Umbilical cord (tissue), 2 donors: ENCODE measurements around the gene CGB7. TPM values are rescaled to one million over a fixed set of nuclear protein-coding genes. Genes with fewer than 3 reads are reported as not detected.

ENCODE experiments used
- DNase-seq: peaks from one replicate; pipeline ENCODE4 v3.0.0-alpha.2; 2015; ENCODE audit warnings: low spot score
- total RNA-seq: library from RNA; depleted of rRNA; stranded (reverse); fragments of >200 nt; gene quantifications from one replicate; pipeline ENCODE4 v1.2.3, GENCODE V29; 2014; ENCODE audit warnings: low replicate concordance; ENCODE audit not compliant: insufficient read depth

Gene CGB7
- total RNA-seq, 1 donor from 2014 or later = not detected

DNA sequence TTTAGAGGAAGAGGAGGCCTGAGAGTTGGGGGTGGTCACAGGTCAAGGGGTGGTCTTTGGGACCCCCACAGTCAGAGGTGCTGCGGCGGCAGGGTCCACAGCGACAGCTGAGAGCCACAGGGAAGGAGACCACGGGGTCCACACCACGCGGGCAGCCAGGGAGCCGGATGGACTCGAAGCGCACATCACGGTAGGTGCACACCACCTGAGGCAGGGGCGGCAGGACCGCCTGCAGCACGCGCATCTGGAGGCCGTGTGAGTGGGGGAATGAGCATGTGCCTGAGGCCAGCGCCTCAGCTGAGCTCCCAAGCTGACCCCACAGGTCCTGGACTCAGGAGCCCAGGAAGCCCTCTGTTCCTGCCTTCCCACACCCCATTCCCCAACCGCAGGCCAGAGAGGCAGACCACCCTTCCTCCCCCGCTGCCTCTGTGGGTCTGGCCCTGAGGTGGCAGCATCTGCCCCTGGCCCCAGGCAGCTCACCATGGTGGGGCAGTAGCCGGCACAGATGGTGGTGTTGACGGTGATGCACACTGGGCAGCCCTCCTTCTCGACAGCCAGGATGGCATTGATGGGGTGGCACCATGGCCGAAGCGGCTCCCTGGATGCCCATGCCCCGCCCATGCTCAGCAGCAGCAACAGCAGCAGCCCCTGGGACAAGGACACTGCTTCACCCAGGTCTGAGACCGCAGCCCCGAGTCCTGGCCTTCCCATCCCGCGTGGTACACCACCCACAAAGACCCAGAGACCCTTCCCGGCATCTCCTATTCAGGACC lies 41.3 kb downstream of the CGB7 start:
- no peak for DNase-seq

DNA sequence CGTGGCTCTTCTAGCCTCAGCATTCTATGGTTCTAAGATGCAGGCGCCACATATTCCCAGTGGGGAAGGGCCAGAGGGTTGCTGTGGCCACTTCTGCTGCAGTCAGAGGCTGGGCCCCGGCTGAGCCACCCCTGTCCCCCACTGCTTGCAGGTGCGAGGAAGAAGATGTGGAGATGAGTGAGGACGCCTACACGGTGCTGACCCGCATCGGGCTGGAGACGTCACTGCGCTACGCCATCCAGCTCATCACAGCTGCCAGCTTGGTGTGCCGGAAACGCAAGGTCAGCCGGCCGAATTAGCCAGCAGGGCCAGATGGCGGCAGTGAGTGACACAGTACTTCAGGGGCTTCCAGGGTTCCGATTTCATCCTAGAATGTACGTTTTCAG lies 42.7 kb downstream of the CGB7 start:
- DNase-seq = no peak

DNA sequence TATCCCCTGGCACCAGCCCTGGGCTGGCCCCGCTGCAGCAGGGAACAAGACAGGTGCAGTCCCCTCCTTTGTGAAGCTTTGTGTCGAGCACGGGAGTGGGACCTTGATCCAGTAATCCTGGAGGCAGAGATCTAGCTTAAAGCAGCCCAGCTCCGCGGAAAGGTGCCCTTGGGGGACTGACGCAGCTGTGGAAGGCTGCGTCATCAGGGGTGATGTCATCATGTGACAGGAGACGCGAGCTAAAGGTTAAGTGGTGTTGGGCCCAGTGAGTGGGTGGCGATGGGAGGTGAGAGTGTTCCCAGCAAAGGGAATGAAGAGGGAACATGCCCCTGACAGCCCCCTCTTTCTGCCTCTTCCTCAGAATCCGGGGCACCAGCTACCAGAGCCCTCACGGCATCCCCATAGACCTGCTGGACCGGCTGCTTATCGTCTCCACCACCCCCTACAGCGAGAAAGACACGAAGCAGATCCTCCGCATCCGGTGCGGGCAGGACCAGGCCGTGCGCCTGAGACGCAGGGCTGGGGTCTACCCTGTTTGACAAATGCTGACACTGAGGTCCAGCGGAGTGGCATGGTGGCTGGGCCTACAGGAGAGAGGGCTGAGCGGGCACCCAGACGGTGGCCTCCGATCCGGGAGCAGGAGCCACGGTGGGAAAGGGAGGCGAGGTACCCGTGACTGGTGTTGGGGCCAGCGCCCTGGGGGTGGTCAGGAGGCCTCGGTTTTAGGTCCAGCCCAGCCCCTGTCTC lies 43.3 kb downstream of the CGB7 start:
- no peak for DNase-seq

DNA sequence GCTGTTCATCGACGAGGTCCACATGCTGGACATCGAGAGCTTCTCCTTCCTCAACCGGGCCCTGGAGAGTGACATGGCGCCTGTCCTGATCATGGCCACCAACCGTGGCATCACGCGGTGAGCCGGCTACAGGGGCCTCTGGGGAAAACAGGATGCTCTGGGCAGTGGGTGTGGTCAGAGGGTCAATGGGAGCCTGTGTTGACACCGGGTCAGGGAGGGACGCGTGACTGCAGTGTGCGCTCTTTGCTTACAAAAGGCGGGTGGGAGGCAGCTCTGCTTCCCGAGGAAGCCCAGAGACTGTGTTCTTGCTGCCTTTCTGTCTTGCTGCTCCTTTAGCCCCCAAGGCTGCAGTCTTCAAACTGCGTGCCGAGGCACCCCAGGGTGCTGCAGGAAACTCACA lies 46.4 kb downstream of the CGB7 start:
- DNase-seq = no peak

DNA sequence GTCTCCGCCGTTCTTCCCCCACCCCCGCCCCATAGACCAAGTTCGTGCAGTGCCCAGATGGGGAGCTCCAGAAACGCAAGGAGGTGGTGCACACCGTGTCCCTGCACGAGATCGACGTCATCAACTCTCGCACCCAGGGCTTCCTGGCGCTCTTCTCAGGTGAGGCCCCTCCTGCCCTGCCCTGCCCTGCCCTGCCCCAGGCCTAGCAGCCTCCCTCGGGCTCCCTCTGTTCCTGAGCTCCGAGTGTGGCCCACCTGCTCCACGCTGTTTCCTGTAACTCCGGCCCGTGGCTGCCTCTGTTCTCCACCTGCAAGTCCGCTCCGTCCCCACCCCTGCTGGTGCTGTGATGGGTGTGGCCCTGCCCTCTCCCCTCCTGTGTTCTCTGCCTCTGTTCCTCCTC lies 47.1 kb downstream of the CGB7 start:
- DNase-seq = no peak

DNA sequence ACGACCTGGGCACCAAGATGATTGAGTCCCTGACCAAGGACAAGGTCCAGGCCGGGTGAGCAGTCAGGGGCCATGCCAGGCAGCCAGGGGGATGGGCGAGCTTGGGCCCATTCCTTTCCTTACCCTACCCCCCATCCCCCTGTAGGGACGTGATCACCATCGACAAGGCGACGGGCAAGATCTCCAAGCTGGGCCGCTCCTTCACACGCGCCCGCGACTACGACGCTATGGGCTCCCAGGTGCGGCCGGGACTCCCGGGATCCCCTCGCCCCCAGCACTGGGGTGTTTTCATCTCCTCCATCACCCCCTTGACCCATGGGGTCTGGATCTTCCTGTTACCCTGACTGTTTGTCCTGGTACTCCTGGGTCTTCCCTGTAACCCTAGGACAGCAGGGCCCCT lies 47.7 kb downstream of the CGB7 start:
- no peak for DNase-seq

DNA sequence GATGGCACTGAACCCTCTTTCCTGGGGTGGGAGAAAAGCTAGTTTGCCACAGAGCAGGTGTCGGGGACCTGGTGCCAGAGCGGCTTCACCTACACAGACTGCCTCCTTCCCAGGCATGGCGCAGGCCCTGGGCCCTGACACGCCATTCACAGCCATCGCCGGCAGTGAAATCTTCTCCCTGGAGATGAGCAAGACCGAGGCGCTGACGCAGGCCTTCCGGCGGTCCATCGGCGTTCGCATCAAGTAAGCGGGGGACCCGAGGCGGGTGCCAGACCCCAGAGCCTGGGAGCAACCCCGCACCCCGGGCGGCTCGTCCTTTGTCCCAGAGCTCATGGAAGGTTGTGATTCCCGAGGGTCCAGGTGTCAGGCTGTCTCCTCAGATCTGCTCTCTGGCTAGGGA lies 50.6 kb downstream of the CGB7 start:
- DNase-seq = no peak

DNA sequence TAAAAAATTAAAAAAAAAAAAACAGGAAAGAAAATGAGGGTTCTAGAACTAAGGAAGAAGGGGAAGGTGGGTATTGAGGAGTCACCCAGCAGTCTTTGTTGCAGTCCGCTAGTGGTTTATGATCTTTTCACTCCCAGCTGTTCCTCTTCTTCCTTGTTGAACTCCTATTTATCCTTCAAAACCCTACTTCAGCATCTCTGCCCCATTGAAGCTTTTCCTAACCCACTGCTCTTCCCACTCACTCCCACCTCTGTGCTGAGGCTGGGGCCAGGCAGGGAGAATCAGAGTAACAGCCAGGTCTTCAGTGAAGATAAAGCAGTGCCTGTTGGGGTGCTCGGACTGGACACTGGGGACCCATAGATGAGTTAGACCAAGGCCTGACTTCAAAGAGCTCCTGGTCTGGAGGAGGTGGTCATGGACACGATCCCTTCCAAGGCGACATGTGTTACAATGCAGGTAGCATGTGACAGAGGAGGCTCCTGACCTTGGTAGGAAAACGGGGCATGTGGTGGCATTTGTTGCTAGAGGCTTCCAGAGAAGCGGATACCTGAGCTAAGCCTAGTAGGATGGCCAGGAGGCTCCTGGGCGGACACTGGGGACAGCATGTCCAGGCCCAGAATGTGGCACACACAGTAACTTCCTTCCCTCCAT lies 52.5 kb downstream of the CGB7 start:
- DNase-seq = no peak

Other genes with a start within 250 kb of the CGB7 start
- gene BCAT2, start 246.7 kb downstream of the CGB7 start, total RNA-seq = 11.1 TPM
- 3.4 TPM for gene HSD17B14, start 221.3 kb downstream of the CGB7 start, total RNA-seq
- gene PLEKHA4, start 189.1 kb downstream of the CGB7 start, total RNA-seq = 2.6 TPM
- 138 TPM for gene PPP1R15A, start 185.3 kb downstream of the CGB7 start, total RNA-seq
- gene TULP2, start 159.0 kb downstream of the CGB7 start, total RNA-seq = not detected
- 160 TPM for gene NUCB1, start 157.4 kb downstream of the CGB7 start, total RNA-seq
- gene DHDH, start 124.0 kb downstream of the CGB7 start, total RNA-seq = not detected
- 59.9 TPM for gene BAX, start 102.9 kb downstream of the CGB7 start, total RNA-seq
- 2,219 TPM for gene FTL, start 92.4 kb downstream of the CGB7 start, total RNA-seq
- gene GYS1, start 64.4 kb downstream of the CGB7 start, total RNA-seq = 46.9 TPM
- gene RUVBL2, start 63.9 kb downstream of the CGB7 start, total RNA-seq = 47.2 TPM
- gene LHB, start 40.7 kb downstream of the CGB7 start, total RNA-seq = not detected
- not detected for gene CGB3, start 33.4 kb downstream of the CGB7 start, total RNA-seq
- gene CGB2, start 25.9 kb downstream of the CGB7 start, total RNA-seq = 5.5 TPM
- not detected for gene CGB1, start 20.9 kb downstream of the CGB7 start, total RNA-seq
- gene CGB5, start 13.9 kb downstream of the CGB7 start, total RNA-seq = not detected
- not detected for gene CGB8, start 8.6 kb downstream of the CGB7 start, total RNA-seq
- 4.1 TPM for gene NTF4, start 7.1 kb upstream of the CGB7 start, total RNA-seq
- 0.72 TPM for gene KCNA7, start 14.9 kb upstream of the CGB7 start, total RNA-seq
- gene SNRNP70, start 27.7 kb upstream of the CGB7 start, total RNA-seq = 143 TPM
- gene LIN7B, start 56.6 kb upstream of the CGB7 start, total RNA-seq = not detected
- not detected for gene C19orf73, start 61.4 kb upstream of the CGB7 start, total RNA-seq
- 32.5 TPM for gene PPFIA3, start 61.8 kb upstream of the CGB7 start, total RNA-seq
- gene HRC, start 97.6 kb upstream of the CGB7 start, total RNA-seq = 0.72 TPM
- 8.2 TPM for gene TRPM4, start 100.0 kb upstream of the CGB7 start, total RNA-seq